Measurements from ENCODE around the gene TRAPPC11. TPM values are rescaled to one million over a fixed set of nuclear protein-coding genes. Genes with fewer than 3 reads are reported as not detected.
A peak's percentile ranks its signal among the peaks of the same experiment; 100 is the strongest.

Gene TRAPPC11
- total and polyA plus RNA-seq, 2 of the 13 experiments (the other 11 are each of a cell fraction or from before 2014, with no cell fraction given) = 18.0 to 23.2 TPM

DNA sequence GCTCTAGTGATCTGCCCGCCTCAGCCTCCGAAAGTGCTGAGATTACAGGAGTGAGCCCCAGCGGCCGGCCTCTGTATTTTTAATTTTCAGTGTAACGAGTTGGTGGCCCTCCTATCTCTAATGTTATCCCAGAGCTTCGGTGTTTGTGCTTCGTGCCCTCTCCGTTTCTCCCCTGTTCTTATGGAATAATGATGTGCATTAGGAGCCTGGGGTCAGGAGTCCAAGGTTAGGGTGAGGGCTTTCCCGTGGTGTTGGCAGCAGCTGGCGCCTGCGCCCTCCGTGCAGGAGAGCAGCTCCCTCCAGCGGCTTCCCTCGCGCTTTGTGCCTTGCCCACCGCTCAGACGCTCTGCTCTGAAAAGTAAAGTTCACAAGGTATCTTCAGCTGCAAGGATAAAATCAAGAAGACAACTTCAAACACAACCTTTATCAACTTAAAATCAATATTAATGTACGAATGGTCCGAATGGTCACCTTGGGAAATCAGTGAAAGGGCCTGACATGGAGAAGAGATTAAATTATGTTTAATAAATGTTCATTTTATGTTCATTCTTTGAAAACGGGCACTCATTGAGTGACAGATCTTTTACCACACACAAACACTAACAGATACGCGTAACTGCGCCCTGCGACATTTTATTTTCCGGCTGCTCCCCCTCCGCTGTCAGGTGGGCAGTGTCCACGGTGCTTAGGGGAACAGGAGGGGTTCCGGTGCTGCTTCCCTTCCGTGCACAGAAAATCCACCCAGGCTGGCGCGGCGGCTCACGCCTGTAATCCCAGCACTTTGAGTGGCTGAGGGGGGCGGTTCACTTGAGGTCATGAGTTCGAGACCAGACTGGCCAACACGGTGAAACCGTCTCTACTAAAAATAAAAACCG lies 62.4 kb downstream of the TRAPPC11 start (continued):
- TF ChIP-seq, protein P1, sequence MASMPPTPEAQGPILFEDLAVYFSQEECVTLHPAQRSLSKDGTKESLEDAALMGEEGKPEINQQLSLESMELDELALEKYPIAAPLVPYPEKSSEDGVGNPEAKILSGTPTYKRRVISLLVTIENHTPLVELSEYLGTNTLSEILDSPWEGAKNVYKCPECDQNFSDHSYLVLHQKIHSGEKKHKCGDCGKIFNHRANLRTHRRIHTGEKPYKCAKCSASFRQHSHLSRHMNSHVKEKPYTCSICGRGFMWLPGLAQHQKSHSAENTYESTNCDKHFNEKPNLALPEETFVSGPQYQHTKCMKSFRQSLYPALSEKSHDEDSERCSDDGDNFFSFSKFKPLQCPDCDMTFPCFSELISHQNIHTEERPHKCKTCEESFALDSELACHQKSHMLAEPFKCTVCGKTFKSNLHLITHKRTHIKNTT (CRISPR knock-in tag; IDR thresholded peaks at IDR 0.05) = no peak
- TF ChIP-seq PHF21A (CRISPR knock-in tag; IDR thresholded peaks at IDR 0.05) (peak; percentile 79), ZNF20 (CRISPR knock-in tag; IDR thresholded peaks at IDR 0.05) (no peak), ZNF619 (CRISPR knock-in tag; IDR thresholded peaks at IDR 0.05) (no peak), ZIK1 (CRISPR knock-in tag; IDR thresholded peaks at IDR 0.05; ENCODE audit: borderline replicate concordance, low read depth) (no peak), ZNF878 (CRISPR knock-in tag; IDR thresholded peaks at IDR 0.05) (peak; percentile 87), RORA (CRISPR knock-in tag; IDR thresholded peaks at IDR 0.05) (no peak), ZNF629 (CRISPR knock-in tag; conservative IDR thresholded peaks at IDR 0.05) (no peak), ZNF138 (CRISPR knock-in tag; IDR thresholded peaks at IDR 0.05; ENCODE audit: low read depth) (no peak), ARNT (IDR thresholded peaks at IDR 0.05) (no peak), HES4 (CRISPR knock-in tag; IDR thresholded peaks at IDR 0.05; ENCODE audit: borderline replicate concordance) (no peak), DNMT3B (CRISPR knock-in tag; conservative IDR thresholded peaks at IDR 0.05) (no peak), REPIN1 (CRISPR knock-in tag; IDR thresholded peaks at IDR 0.05; ENCODE audit: borderline replicate concordance, low read depth) (peak; percentile 72; the same call in 1 of the 2 replicates), ZNF17 (CRISPR knock-in tag; IDR thresholded peaks at IDR 0.05) (no peak), FIP1L1 (IDR thresholded peaks at IDR 0.05; ENCODE audit: borderline replicate concordance, insufficient read depth, low read depth, low read length) (no peak)
- TF ChIP-seq, protein P2, sequence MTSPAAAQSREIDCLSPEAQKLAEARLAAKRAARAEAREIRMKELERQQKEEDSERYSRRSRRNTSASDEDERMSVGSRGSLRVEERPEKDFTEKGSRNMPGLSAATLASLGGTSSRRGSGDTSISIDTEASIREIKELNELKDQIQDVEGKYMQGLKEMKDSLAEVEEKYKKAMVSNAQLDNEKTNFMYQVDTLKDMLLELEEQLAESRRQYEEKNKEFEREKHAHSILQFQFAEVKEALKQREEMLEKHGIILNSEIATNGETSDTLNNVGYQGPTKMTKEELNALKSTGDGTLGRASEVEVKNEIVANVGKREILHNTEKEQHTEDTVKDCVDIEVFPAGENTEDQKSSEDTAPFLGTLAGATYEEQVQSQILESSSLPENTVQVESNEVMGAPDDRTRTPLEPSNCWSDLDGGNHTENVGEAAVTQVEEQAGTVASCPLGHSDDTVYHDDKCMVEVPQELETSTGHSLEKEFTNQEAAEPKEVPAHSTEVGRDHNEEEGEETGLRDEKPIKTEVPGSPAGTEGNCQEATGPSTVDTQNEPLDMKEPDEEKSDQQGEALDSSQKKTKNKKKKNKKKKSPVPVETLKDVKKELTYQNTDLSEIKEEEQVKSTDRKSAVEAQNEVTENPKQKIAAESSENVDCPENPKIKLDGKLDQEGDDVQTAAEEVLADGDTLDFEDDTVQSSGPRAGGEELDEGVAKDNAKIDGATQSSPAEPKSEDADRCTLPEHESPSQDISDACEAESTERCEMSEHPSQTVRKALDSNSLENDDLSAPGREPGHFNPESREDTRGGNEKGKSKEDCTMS (CRISPR knock-in tag; conservative IDR thresholded peaks at IDR 0.05) = no peak
- TF ChIP-seq, protein P3, sequence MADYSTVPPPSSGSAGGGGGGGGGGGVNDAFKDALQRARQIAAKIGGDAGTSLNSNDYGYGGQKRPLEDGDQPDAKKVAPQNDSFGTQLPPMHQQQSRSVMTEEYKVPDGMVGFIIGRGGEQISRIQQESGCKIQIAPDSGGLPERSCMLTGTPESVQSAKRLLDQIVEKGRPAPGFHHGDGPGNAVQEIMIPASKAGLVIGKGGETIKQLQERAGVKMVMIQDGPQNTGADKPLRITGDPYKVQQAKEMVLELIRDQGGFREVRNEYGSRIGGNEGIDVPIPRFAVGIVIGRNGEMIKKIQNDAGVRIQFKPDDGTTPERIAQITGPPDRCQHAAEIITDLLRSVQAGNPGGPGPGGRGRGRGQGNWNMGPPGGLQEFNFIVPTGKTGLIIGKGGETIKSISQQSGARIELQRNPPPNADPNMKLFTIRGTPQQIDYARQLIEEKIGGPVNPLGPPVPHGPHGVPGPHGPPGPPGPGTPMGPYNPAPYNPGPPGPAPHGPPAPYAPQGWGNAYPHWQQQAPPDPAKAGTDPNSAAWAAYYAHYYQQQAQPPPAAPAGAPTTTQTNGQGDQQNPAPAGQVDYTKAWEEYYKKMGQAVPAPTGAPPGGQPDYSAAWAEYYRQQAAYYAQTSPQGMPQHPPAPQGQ (CRISPR knock-in tag; IDR thresholded peaks at IDR 0.05; ENCODE audit: borderline replicate concordance) = no peak
- TF ChIP-seq, protein P4, sequence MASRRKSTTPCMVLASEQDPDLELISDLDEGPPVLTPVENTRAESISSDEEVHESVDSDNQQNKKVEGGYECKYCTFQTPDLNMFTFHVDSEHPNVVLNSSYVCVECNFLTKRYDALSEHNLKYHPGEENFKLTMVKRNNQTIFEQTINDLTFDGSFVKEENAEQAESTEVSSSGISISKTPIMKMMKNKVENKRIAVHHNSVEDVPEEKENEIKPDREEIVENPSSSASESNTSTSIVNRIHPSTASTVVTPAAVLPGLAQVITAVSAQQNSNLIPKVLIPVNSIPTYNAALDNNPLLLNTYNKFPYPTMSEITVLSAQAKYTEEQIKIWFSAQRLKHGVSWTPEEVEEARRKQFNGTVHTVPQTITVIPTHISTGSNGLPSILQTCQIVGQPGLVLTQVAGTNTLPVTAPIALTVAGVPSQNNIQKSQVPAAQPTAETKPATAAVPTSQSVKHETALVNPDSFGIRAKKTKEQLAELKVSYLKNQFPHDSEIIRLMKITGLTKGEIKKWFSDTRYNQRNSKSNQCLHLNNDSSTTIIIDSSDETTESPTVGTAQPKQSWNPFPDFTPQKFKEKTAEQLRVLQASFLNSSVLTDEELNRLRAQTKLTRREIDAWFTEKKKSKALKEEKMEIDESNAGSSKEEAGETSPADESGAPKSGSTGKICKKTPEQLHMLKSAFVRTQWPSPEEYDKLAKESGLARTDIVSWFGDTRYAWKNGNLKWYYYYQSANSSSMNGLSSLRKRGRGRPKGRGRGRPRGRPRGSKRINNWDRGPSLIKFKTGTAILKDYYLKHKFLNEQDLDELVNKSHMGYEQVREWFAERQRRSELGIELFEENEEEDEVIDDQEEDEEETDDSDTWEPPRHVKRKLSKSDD (CRISPR knock-in tag; IDR thresholded peaks at IDR 0.05; ENCODE audit: low read depth) = no peak
- TF ChIP-seq, protein P5, sequence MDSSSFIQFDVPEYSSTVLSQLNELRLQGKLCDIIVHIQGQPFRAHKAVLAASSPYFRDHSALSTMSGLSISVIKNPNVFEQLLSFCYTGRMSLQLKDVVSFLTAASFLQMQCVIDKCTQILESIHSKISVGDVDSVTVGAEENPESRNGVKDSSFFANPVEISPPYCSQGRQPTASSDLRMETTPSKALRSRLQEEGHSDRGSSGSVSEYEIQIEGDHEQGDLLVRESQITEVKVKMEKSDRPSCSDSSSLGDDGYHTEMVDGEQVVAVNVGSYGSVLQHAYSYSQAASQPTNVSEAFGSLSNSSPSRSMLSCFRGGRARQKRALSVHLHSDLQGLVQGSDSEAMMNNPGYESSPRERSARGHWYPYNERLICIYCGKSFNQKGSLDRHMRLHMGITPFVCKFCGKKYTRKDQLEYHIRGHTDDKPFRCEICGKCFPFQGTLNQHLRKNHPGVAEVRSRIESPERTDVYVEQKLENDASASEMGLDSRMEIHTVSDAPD (CRISPR knock-in tag; IDR thresholded peaks at IDR 0.05) = no peak
